Mesodermal cell (in vitro differentiated cells): ENCODE data around the gene NDUFS7.

Experiments used
- H3K27ac ChIP-seq: 2 replicates; pipeline ENCODE4 v1.7.0; 2013; ENCODE audit warnings: mild to moderate bottlenecking, low read depth, low read length, moderate library complexity; ENCODE audit not compliant: severe bottlenecking
- H3K36me3 ChIP-seq: 2 replicates; pipeline ENCODE4 v1.7.1; 2013; ENCODE audit warnings: mild to moderate bottlenecking, low read length, moderate library complexity; ENCODE audit not compliant: control insufficient read depth, insufficient read depth
- H3K4me1 ChIP-seq: one replicate; pipeline ENCODE4 v1.7.1; 2013; ENCODE audit warnings: mild to moderate bottlenecking, low read length; ENCODE audit not compliant: insufficient read depth, control insufficient read depth, poor library complexity, severe bottlenecking
- H3K4me3 ChIP-seq: 2 replicates; pipeline ENCODE4 v1.7.0; 2013; ENCODE audit warnings: low read length, control low read depth, mild to moderate bottlenecking; ENCODE audit not compliant: insufficient read depth, poor library complexity, severe bottlenecking; ENCODE audit errors: extremely low read depth
- H3K9me3 ChIP-seq: 2 replicates; pipeline ENCODE4 v1.7.1; 2013; ENCODE audit warnings: mild to moderate bottlenecking, low read length, moderate library complexity; ENCODE audit not compliant: control insufficient read depth
- WGBS, 2 experiments: methylation state at CpG; one replicate each; pipeline ENCODE4 v1.1.5; 2013; ENCODE audit warnings: missing lambda C conversion rate in 2 of 2; ENCODE audit not compliant: insufficient coverage in 2 of 2; 5-methylcytosine and 5-hydroxymethylcytosine counted together

Gene NDUFS7

DNA sequence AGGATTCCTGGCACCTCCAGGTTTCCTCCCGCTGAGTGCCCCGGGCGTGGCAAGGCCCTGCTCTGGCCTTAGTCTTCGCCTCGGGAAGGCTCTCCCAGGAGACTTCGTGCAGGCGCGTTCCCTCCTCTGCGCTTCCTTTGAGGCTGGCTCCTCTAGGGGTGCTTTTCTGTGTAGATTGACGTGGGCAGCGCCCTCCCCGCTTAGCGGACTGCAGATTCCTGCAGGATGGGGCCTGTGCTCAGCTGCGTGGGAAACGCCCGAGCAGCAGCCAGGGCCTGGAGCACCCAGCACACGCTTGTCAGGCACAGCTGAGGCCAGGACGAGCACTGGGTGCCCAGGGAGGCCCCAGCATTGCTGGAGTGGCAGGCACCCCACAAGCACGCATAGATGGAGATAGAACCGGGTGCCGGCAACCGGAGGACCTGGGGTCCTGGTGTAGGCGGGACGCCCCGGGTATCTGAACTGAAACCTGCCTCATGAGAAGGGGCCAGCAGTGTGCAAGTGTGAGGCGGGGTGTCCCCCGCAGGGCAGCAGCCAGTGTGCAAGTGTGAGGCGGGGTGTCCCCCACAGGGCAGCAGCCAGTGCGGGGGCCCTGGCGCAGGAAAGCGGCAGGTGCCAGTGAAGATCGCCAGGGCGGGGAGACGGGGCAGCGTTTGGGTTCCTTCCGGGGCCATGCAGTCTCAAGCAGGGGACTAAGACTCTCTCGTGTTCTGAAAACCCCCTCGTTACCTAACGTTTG lies 3.4 kb downstream of the NDUFS7 start:
- H3K36me3 ChIP-seq, result peaks cover 28% of the 10 kb centered on the region
- H3K9me3 ChIP-seq, result no peaks in the 10 kb centered on the region
- no peaks in the 10 kb centered on the region for H3K4me1 ChIP-seq
- no peak overlapping the region for H3K27ac ChIP-seq
- H3K4me3 ChIP-seq, result no peak overlapping the region
- 95% methylated on average over 33 to 36 of the region's 39 CpGs for WGBS, 2 experiments

DNA sequence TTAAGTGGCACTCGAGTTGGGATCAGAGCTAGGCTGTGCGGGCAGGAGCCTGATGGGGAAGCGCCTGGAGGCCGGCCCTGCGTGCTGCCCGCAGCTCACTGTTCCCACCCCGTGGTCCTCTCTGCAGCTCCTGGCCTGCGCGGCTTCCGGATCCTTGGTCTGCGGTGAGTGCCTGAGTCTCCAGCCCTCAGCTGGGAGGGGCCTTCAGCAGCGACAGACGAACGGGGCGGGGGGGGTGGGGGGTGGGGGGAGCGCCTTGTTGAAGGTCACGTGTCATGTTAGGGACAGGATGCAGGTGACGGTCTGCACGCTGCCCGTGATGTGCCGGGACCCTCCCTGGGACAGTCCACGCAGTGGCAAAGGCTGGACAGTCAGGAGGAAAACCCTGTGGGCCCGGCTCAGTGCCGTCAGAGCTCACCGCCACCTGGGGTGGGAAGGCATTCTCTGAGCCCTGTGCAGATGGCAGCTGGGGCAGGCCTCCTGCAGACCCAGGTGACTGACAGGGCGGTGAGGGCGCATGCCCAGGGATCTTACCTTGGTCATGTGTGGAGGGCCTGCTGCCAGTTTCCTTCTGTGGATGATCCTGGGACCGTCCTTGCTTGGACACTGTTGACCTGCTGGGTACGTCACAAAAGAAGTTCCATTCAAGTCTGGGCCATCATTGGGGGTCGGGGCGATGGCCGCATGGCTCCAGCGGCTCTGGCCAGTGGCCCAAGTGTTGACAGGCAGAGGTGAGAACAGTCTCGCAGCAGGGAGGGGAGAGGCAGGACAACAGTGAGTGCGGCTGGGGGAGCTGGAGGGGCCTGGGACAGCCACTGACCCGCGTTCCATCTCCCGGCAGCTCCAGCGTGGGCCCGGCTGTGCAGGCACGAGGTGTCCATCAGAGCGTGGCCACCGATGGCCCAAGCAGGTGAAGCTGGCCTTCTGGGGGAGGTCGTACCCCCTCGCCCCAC lies 4.3 kb downstream of the NDUFS7 start:
- WGBS, 2 experiments, result 86 to 95% methylated on average over 22 to 33 of the region's 45 CpGs
- no peaks in the 10 kb centered on the region for H3K9me3 ChIP-seq
- H3K4me3 ChIP-seq, result no peak overlapping the region
- H3K4me1 ChIP-seq, result no peaks in the 10 kb centered on the region
- H3K27ac ChIP-seq, result no peak overlapping the region
- H3K36me3 ChIP-seq, result peaks cover 36% of the 10 kb centered on the region

DNA sequence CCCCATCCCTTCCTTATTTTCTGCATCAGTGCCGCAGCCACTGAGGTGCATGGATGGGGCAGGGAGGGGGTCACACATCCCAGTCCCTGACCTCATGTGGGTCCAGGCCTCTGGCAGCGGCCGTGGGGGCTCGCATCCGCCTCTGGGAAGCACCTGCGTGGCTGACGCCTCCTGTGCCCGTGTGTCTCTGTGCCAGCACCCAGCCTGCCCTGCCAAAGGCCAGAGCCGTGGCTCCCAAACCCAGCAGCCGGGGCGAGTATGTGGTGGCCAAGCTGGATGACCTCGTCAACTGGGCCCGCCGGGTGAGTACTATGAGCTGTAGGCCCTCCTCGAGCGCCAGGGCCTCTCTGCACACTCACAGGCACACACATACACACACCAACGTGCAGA lies 4.9 kb downstream of the NDUFS7 start:
- H3K27ac ChIP-seq, result no peak overlapping the region
- H3K9me3 ChIP-seq, result no peaks in the 10 kb centered on the region
- no peaks in the 10 kb centered on the region for H3K4me1 ChIP-seq
- no peak overlapping the region for H3K4me3 ChIP-seq
- 92 to 94% methylated on average over 15 to 17 of the region's 17 CpGs for WGBS, 2 experiments
- peaks cover 41% of the 10 kb centered on the region for H3K36me3 ChIP-seq

DNA sequence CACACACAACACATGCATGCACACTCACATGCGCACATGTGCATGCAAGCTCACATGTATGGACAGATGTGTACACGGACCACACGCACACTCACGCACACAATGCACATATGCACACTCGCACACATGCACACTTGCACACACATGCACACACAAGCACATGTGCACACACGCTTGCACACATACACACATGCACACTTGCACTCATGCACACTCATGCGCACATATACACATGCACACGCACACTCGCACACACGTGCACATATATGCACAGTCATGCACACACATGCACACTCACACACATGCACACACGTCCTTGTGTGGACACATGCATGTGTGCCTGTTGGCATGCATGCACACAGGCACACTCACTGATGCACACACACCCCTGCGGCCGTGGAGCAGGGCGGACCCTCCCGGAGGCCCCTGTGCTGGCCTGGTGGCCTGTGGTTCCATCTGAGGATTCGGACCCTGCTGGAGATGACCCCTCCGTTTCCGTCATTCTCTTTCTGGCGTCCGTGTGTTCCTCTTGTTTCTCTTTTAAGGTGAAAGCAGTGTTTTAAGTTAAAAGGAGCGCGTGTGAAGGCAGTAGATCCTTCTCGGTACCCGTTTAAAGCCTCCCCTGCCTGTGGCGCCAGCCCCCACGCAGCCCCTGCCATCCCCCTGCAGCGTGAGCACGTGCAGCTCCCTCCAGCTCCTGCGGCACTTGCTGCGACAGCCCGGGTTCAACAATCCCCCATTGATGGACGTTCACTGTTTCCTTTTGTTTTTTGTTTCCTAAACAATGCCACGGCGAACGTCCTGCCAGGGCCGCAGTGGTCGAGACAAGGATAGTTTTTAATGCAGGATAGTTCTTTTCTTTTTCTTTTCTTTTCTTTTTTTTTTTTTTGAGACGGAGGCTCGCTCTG lies 5.6 kb downstream of the NDUFS7 start:
- Histone ChIP-seq H3K9me3 (no peaks in the 10 kb centered on the region), H3K36me3 (peaks cover 45% of the 10 kb centered on the region), H3K27ac (no peak overlapping the region), H3K4me1 (no peaks in the 10 kb centered on the region), H3K4me3 (no peak overlapping the region)
- 95 to 96% methylated on average over 30 to 36 of the region's 39 CpGs for WGBS, 2 experiments

DNA sequence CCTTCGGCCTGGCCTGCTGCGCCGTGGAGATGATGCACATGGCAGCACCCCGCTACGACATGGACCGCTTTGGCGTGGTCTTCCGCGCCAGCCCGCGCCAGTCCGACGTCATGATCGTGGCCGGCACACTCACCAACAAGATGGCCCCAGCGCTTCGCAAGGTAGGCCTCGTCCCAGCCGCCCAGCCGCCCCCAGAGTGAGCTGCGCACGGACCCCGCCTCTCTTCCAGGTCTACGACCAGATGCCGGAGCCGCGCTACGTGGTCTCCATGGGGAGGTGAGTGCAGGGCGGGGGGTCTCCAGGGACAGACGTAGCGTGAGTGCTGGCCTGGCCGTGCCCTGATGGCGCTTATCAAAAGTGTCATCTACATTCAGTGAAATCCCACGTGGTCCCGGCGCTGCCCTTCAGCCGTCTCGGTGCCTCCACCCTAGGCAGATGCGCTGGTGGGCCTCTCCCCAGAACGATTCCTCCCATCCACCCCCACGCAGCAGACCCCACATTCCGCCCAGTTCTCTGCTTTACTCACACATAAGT lies 7.2 kb downstream of the NDUFS7 start:
- Histone ChIP-seq H3K4me3 (no peak overlapping the region), H3K9me3 (no peaks in the 10 kb centered on the region), H3K27ac (no peak overlapping the region), H3K4me1 (no peaks in the 10 kb centered on the region), H3K36me3 (peaks cover 49% of the 10 kb centered on the region)
- WGBS, 2 experiments, result 92 to 93% methylated on average over 37 to 40 of the region's 42 CpGs

DNA sequence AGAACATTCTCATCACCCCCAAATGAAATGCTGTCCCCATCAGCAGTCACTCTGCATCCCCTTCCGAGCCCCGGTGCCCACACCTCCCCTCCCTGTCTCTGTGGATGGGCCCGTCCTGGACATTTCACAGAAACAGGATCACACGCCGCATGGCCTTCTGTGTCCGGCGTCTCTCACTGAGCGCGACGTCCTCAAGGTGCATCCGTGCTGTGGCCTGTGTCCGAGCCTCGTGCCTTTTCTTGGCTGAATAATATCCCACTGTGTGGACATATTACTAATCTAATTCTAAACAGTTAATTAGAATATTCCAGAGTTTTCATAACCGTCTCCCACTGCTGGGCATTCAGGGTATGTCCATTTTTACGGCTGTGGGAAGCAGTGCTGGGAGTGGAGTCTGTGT lies 8.7 kb downstream of the NDUFS7 start:
- H3K36me3 ChIP-seq, result peaks cover 49% of the 10 kb centered on the region
- 96 to 98% methylated on average over 10 of the region's 15 CpGs for WGBS, 2 experiments

DNA sequence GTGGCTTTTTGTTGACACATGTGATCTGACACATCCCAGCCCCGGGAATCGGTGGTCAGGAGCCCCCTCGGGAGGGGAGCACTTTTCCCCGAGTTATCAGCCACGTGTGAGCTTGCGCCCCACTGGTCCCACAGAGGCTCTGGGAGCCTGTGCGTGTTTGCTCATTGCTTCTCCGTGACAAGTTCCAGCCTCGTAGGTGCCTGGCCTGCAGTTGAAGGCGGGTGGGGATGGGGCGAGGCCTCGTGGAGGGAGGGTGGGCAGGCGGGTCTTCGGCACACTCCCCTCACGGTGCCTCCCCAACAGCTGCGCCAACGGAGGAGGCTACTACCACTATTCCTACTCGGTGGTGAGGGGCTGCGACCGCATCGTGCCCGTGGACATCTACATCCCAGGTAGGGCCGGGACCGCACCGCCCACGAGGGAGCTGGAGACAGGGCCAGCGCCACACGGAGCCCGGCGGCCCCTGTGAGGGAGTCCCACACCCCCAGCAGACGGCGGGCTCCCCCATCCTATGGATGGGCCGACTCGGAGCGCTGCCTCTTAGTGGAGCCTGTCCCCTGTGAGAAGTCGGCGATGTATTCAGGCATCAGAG lies 9.3 kb downstream of the NDUFS7 start:
- WGBS, 2 experiments, result 96 to 97% methylated on average over 36 of the region's 37 CpGs
- Histone ChIP-seq H3K27ac (no peak overlapping the region), H3K9me3 (no peaks in the 10 kb centered on the region), H3K4me3 (no peak overlapping the region), H3K36me3 (peaks cover 55% of the 10 kb centered on the region), H3K4me1 (no peaks in the 10 kb centered on the region)

More for the DNA sequence above, 8.7 kb downstream of the NDUFS7 start:
- no peaks in the 10 kb centered on the region for H3K9me3 ChIP-seq
- no peak overlapping the region for H3K4me3 ChIP-seq
- H3K27ac ChIP-seq, result no peak overlapping the region
- H3K4me1 ChIP-seq, result no peaks in the 10 kb centered on the region

DNA sequence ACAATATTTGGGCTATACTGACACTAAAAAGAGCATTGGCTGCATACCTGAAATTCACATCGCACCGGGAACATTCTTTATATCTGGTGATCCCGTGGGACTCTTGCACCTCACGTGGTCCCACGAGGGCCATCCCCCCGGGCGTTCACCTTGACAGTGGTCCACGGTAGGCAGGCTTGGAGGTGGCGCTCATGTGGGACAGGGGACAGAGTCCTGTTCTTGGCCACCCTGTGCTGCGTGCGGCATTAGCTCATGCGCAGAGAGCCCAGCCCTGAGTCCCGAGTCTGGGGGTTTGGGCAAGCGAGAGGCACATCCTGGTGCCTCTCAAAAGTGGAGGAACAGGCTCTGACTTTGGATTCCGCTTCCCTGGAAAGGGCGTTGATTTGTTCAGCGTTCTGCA lies 10.1 kb downstream of the NDUFS7 start:
- H3K4me1 ChIP-seq, result no peaks in the 10 kb centered on the region
- 93% methylated on average over 16 to 17 of the region's 17 CpGs for whole genome bisulfite sequencing, 2 experiments
- H3K27ac ChIP-seq, result no peak overlapping the region
- H3K36me3 ChIP-seq, result peaks cover 57% of the 10 kb centered on the region
- no peak overlapping the region for H3K4me3 ChIP-seq
- H3K9me3 ChIP-seq, result no peaks in the 10 kb centered on the region

DNA sequence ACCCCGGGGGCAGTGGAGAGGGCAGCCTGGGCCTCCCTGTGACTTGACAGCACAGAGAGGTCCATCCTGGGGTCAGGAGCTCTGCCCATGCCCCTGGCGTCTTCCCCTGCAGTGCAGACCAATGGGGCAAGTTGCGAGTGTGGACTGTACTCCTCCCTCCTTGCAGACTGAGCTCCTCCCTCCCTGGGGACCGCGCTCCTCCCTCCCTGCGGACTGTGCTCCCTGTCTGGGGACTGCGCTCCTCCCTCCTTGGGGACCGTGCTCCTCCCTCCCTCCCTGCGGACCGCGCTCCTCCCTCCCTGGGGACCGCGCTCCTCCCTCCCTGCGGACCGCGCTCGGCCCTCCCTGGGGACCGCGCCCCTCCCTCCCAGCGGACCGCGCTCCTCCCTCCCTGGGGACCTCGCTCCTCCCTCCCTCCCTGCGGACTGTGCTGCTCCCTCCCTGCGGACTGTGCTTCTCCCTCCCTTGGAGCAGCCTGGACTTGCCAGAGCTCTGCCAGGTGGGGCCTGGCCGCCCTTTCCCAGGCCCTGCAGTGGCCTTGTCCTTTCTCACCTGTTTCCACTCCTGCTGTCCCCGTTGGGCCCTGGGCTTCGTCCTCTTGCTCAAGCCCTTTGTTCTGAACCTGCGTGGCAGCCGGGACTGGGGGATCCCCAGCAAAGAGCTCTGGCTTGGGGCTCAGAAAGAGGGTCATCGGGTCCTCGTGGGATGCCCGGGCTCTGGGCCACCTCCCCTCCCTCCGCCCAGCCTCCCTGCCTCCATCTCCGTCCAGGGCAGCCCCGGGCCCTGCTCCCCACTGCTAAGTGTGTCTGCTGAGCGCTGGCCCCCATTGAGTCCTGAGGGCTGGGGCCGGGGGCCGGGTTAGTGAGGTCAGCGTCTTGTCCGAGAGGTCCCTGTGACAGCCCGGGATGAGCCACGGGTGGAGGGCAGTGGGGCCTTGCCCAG lies 10.8 kb downstream of the NDUFS7 start:
- Histone ChIP-seq H3K4me1 (no peaks in the 10 kb centered on the region), H3K9me3 (no peaks in the 10 kb centered on the region), H3K36me3 (peaks cover 52% of the 10 kb centered on the region), H3K27ac (no peak overlapping the region), H3K4me3 (no peak overlapping the region)
- WGBS, 2 experiments, result 74 to 88% methylated on average over 29 to 31 of the region's 43 CpGs
